Neuronal stem cell (in vitro differentiated cells): ENCODE results near the gene XYLT1.

Experiments used
- DNase-seq: peaks from one replicate; pipeline ENCODE4 v3.0.0-alpha.2; 2013; ENCODE audit warnings: low spot score
- H2AFZ ChIP-seq: one replicate; pipeline ENCODE4 v1.6.1; 2013; ENCODE audit warnings: mild to moderate bottlenecking, low read length, inconsistent platforms
- H2AK5ac ChIP-seq: 2 replicates; pipeline ENCODE4 v1.6.1; 2013; ENCODE audit warnings: low read depth, mild to moderate bottlenecking, inconsistent platforms, low read length, moderate library complexity, mixed read lengths
- H2BK120ac ChIP-seq: 2 replicates; pipeline ENCODE4 v1.6.1; 2013; ENCODE audit warnings: low read depth, mild to moderate bottlenecking, inconsistent platforms, low read length, moderate library complexity, mixed read lengths
- H2BK12ac ChIP-seq: one replicate; pipeline ENCODE4 v1.6.1; 2013; ENCODE audit warnings: low read length, inconsistent platforms
- H2BK15ac ChIP-seq: 2 replicates; pipeline ENCODE4 v1.6.1; 2013; ENCODE audit warnings: mild to moderate bottlenecking, low read length, inconsistent platforms, mixed read lengths
- H2BK5ac ChIP-seq: one replicate; pipeline ENCODE4 v1.6.1; 2013; ENCODE audit warnings: inconsistent platforms, mild to moderate bottlenecking, low read length, moderate library complexity
- H3K14ac ChIP-seq: one replicate; pipeline ENCODE4 v1.6.1; 2013; ENCODE audit warnings: low read length, inconsistent platforms
- H3K18ac ChIP-seq: 2 replicates; pipeline ENCODE4 v1.6.1; 2013; ENCODE audit warnings: low read length, inconsistent platforms
- H3K23ac ChIP-seq: 2 replicates; pipeline ENCODE4 v1.6.1; 2013; ENCODE audit warnings: low read depth, mild to moderate bottlenecking, mixed read lengths, low read length, inconsistent platforms; ENCODE audit not compliant: poor library complexity
- H3K27ac ChIP-seq: replicated peaks from 3 replicates; pipeline ENCODE4 v1.5.1; 2013; ENCODE audit warnings: low read length, inconsistent platforms
- H3K27me3 ChIP-seq, 3 experiments: 2 replicates each; pipeline ENCODE4 v1.6.1; 2013; ENCODE audit warnings: low read length in 3 of 3, mild to moderate bottlenecking in 2 of 3, inconsistent platforms in 1 of 3, low read depth in 1 of 3, mixed read lengths in 1 of 3, moderate library complexity in 1 of 3; ENCODE audit not compliant: control insufficient read depth in 3 of 3, insufficient read depth in 3 of 3
- H3K36me3 ChIP-seq, 2 donors: replicated peaks in 1 of 2; 2 replicates each; pipeline ENCODE4 v1.6.1; 2013; ENCODE audit warnings: low read length in 2 of 2; ENCODE audit not compliant: control insufficient read depth in 2 of 2, insufficient read depth in 2 of 2
- H3K4ac ChIP-seq: 2 replicates; pipeline ENCODE4 v1.6.1; 2013; ENCODE audit warnings: inconsistent platforms, mild to moderate bottlenecking, low read length, moderate library complexity
- H3K4me1 ChIP-seq, 2 donors: 1 replicate in 1 of 2; 2 replicates in 1 of 2; pipeline ENCODE4 v1.6.1; 2013; ENCODE audit warnings: low read length in 2 of 2, low read depth in 1 of 2; ENCODE audit not compliant: control insufficient read depth in 2 of 2, insufficient read depth in 1 of 2
- H3K4me2 ChIP-seq: one replicate; pipeline ENCODE4 v1.6.1; 2013; ENCODE audit warnings: mild to moderate bottlenecking, low read length, inconsistent platforms; ENCODE audit not compliant: insufficient read depth, poor library complexity, severe bottlenecking
- H3K4me3 ChIP-seq, 2 donors: 2 replicates each; pipeline ENCODE4 v1.5.1; 2013; ENCODE audit warnings: low read length in 2 of 2, mild to moderate bottlenecking in 2 of 2, inconsistent platforms in 1 of 2, moderate library complexity in 1 of 2
- H3K79me1 ChIP-seq: one replicate; pipeline ENCODE4 v1.6.1; 2013; ENCODE audit warnings: low read depth, mild to moderate bottlenecking, inconsistent platforms, low read length, moderate library complexity
- H3K9ac ChIP-seq: one replicate; pipeline ENCODE4 v1.6.1; 2013; ENCODE audit warnings: mild to moderate bottlenecking, low read depth, low read length, inconsistent platforms; ENCODE audit not compliant: poor library complexity
- H3K9me3 ChIP-seq, 2 donors: replicated peaks in 1 of 2; 2 replicates each; pipeline versions ENCODE3 to v1.6.1; 2013; ENCODE audit warnings: low read length in 2 of 2, mild to moderate bottlenecking in 2 of 2, inconsistent platforms in 1 of 2, low read depth in 1 of 2, mixed read lengths in 1 of 2, moderate library complexity in 1 of 2; ENCODE audit not compliant: control insufficient read depth in 2 of 2, insufficient read depth in 1 of 2
- H4K8ac ChIP-seq: one replicate; pipeline ENCODE4 v1.6.1; 2013; ENCODE audit warnings: low read depth, mild to moderate bottlenecking, inconsistent platforms, low read length, moderate library complexity
- H4K91ac ChIP-seq: one replicate; pipeline ENCODE4 v1.6.1; 2013; ENCODE audit warnings: low read length, low read depth, mild to moderate bottlenecking, inconsistent platforms; ENCODE audit not compliant: poor library complexity
- WGBS, 2 donors: extraction: QIAGEN DNeasy Blood & Tissue Kit; methylation state at CpG; one replicate each; pipeline ENCODE4 v1.1.7; 2013; ENCODE audit warnings: missing lambda C conversion rate in 2 of 2, mixed read lengths in 1 of 2; ENCODE audit not compliant: insufficient read length in 2 of 2, insufficient replicate concordance in 1 of 2; ENCODE audit errors: extremely low coverage in 2 of 2; 5-methylcytosine and 5-hydroxymethylcytosine counted together

The XYLT1 gene

GRCh38 chr16:17459903-17460521, 10.7 kb downstream of the XYLT1 start:
- no peak overlapping the region for H4K8ac ChIP-seq
- no peak overlapping the region for H2BK15ac ChIP-seq
- peaks cover 17 to 22% of the 10 kb centered on the region in 2 donors for H3K4me1 ChIP-seq
- H3K4me2 ChIP-seq = no peak overlapping the region
- H2BK120ac ChIP-seq = no peak overlapping the region
- H2BK12ac ChIP-seq = no peak overlapping the region
- H2BK5ac ChIP-seq = no peak overlapping the region
- no peak overlapping the region for H3K27ac ChIP-seq
- no peak overlapping the region for H2AK5ac ChIP-seq
- H3K4me3 ChIP-seq = no peak overlapping the region
- no peak overlapping the region for H3K14ac ChIP-seq
- no peak overlapping the region for H3K4ac ChIP-seq
- H3K79me1 ChIP-seq = peaks cover 4% of the 10 kb centered on the region
- no peaks in the 10 kb centered on the region for H3K36me3 ChIP-seq
- DNase-seq = no peak
- peaks cover 0 to 5% of the 10 kb centered on the region in 2 donors for H3K9me3 ChIP-seq
- no peak overlapping the region for H2AFZ ChIP-seq
- H3K18ac ChIP-seq = peak overlapping the region; percentile 11
- no peak overlapping the region for H4K91ac ChIP-seq
- H3K27me3 ChIP-seq = peaks cover 0 to 2% (median 0%) of the 10 kb centered on the region in 3 experiments
- no peak overlapping the region for H3K9ac ChIP-seq
- H3K23ac ChIP-seq = no peak overlapping the region
- no CpG with 5 or more reads among the region's 12 CpGs for WGBS, 2 donors

GRCh38 chr16:17457997-17458396, 12.8 kb downstream of the XYLT1 start:
- Histone ChIP-seq H3K27ac (no peak overlapping the region), H3K27me3 (peaks cover 0 to 2% (median 0%) of the 10 kb centered on the region in 3 experiments), H2AFZ (no peak overlapping the region), H3K79me1 (peaks cover 4% of the 10 kb centered on the region), H4K8ac (no peak overlapping the region), H3K36me3 (no peaks in the 10 kb centered on the region), H3K4me2 (no peak overlapping the region), H3K9ac (no peak overlapping the region), H3K4me3 (no peak overlapping the region), H3K4me1 (peaks cover 17 to 28% of the 10 kb centered on the region in 2 donors), H2AK5ac (no peak overlapping the region), H3K9me3 (peaks cover 0 to 5% of the 10 kb centered on the region in 2 donors), H2BK12ac (no peak overlapping the region), H3K18ac (no peak overlapping the region), H3K14ac (no peak overlapping the region), H2BK5ac (no peak overlapping the region), H3K4ac (no peak overlapping the region), H2BK120ac (no peak overlapping the region), H2BK15ac (no peak overlapping the region), H4K91ac (no peak overlapping the region), H3K23ac (no peak overlapping the region)
- no CpG with 5 or more reads among the region's 8 CpGs for WGBS, 2 donors
- DNase-seq = no peak

- H3K4me1 ChIP-seq = peaks cover 17 to 30% of the 10 kb centered on the region in 2 donors
- no CpG with 5 or more reads among the region's 3 CpGs for WGBS, 2 donors
These were observed 13.2 kb downstream of the XYLT1 start for GRCh38 chr16:17457513-17457912.

DNA sequence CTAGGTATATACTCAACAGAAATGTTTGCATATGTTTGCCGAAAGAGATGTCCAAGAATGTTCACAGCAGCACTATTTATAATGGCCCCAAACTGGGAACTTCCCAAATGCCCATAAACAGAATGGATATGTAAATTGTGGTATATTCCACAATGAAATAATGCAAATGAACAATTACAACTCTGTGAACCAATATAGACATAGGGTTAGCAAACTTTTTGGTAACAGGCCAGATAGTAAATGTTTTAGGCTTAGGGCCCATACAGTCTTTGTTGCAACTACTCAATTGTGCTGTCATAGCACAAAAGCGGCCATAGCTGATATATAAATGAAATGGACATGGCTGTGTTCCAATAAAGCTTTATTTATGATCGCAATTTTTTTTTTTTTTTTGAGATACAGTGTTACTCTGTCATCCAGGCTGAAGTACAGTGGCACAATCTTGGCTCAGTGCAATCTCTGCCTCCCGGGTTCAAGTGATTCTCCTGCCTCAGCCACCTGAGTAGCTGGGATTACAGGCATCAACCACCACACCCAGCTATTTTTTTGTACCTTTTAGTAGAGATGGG, 16.5 kb downstream of the XYLT1 start:
- Histone ChIP-seq H3K9me3 (no peaks in the 10 kb centered on the region), H2BK12ac (no peak overlapping the region), H3K27ac (no peak overlapping the region), H2BK15ac (no peak overlapping the region), H3K4me2 (no peak overlapping the region), H3K23ac (no peak overlapping the region), H3K18ac (no peak overlapping the region), H2AFZ (no peak overlapping the region), H2BK120ac (no peak overlapping the region), H3K14ac (no peak overlapping the region), H3K9ac (no peak overlapping the region), H2AK5ac (no peak overlapping the region), H2BK5ac (no peak overlapping the region), H3K4ac (no peak overlapping the region), H3K79me1 (peaks cover 1% of the 10 kb centered on the region), H3K27me3 (no peaks in the 10 kb centered on the region), H4K91ac (no peak overlapping the region), H3K4me1 (peaks cover 6 to 10% of the 10 kb centered on the region in 2 donors), H4K8ac (no peak overlapping the region), H3K4me3 (no peak overlapping the region), H3K36me3 (no peaks in the 10 kb centered on the region)
- WGBS, 2 donors = no CpG with 5 or more reads among the region's 4 CpGs
- no peak for DNase-seq

More at GRCh38 chr16:17457513-17457912, 13.2 kb downstream of the XYLT1 start:
- Histone ChIP-seq H3K18ac (no peak overlapping the region), H3K79me1 (peaks cover 4% of the 10 kb centered on the region), H3K4me2 (no peak overlapping the region), H3K9me3 (peaks cover 0 to 5% of the 10 kb centered on the region in 2 donors), H2BK5ac (no peak overlapping the region), H2AK5ac (no peak overlapping the region), H3K36me3 (no peaks in the 10 kb centered on the region), H3K14ac (no peak overlapping the region), H4K8ac (no peak overlapping the region), H3K9ac (no peak overlapping the region), H3K27me3 (peaks cover 0 to 2% (median 0%) of the 10 kb centered on the region in 3 experiments), H2BK120ac (no peak overlapping the region), H2AFZ (no peak overlapping the region), H2BK15ac (no peak overlapping the region), H2BK12ac (no peak overlapping the region), H3K27ac (no peak overlapping the region), H3K4ac (no peak overlapping the region), H4K91ac (no peak overlapping the region), H3K4me3 (no peak overlapping the region), H3K23ac (no peak overlapping the region)
- DNase-seq = no peak
